Dermis microvascular lymphatic vessel endothelial cell (primary cell): ENCODE results near the gene GBX2. TPM values are rescaled to one million over a fixed set of nuclear protein-coding genes. Genes with fewer than 3 reads are reported as not detected.

Experiments used
- DNase-seq, 2 donors: peaks; one replicate each; pipeline versions ENCODE4 v3.0.0 to v3.0.0-alpha.2; 2010; ENCODE audit warnings: low read depth in 2 of 2
- total RNA-seq: library from RNA; depleted of rRNA; stranded (reverse); fragments of >200 nt; gene quantifications from 2 replicates; pipeline ENCODE4 v1.2.1, GENCODE V29; 2014

Gene GBX2
- total RNA-seq, 1 donor from 2014 or later: 0.90 TPM

DNA sequence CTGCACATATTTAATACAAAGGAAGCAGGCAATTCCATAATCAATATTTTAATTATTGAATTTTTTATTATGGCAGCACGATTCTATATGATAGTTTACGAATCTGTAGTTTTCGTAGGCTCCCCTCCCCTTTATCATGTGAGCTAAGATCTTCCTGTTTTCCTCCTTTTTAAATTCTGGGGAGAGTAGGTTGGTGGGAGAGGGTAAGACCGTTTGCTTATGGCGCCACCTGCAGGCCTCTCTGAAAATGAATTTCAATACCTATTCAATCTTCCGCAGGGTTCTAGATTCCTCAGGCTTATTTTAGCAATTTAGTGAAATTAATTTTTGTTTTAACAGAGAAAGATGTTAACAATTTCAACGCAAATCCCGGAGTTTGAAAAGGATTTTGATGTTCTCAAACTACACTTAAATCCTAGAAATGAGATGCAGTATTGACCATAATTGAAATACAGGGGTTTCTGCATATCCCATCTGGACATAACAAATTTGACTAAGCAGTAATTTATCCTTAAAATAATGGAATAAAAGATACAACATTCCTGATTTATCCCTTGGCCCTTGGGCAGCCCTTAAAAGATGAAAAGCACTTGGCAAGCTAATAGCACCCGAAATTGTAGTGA is 12.8 kb upstream of the GBX2 start:
- peak; percentile 50 to 86 for DNase-seq

GRCh38 chr2:236180076-236180816 is 12.1 kb upstream of the GBX2 start:
- peak; percentile 65 to 86 for DNase-seq

- peak in 1 of 2 donors; percentile 48 for DNase-seq
Observed at GRCh38 chr2:236179236-236180075, 11.3 kb upstream of the GBX2 start.

DNA sequence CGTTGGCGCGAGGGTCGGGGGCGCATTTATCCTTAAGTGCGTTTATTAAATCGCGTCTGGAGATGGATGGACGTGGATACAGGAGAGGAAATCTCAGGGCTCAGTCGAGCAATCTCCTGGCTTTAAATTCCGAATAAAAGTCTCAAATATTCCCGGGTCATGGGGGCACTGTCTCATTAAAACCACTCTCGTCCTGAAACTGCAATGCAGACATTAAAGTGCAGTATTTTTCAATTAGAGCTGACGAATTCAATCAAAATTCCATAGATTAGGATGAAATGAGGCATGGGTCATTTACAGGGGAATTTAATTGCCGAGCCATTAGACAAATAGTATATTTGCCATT is 10.7 kb upstream of the GBX2 start:
- DNase-seq: peak in 1 of 2 donors; percentile 29

GRCh38 chr2:236177967-236178889 is 10.0 kb upstream of the GBX2 start:
- DNase-seq: peak in 1 of 2 donors; percentile 74

- peak in 1 of 2 donors; percentile 61 for DNase-seq
Observed at GRCh38 chr2:236177604-236177966, 9.4 kb upstream of the GBX2 start.

DNA sequence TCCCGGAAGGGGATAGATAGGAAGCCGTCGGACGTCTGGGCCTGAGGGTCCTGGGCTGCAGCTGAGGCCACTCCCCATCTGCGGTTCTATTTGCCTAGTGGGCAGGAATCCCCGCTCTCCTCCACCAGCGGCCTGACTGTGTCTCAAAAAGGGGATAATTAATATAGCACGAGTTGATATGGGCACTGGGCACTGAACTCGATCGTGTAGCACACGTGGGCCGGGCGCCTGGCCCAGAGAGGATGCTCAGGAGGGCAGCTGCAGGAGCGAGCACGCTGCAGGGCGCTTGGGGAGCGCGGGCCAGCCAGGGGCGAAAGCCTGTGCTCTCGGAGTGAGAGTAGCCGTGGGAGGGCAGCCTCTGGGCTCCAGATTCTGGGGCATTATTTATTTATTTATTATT is 8.8 kb upstream of the GBX2 start:
- no peak for DNase-seq

DNA sequence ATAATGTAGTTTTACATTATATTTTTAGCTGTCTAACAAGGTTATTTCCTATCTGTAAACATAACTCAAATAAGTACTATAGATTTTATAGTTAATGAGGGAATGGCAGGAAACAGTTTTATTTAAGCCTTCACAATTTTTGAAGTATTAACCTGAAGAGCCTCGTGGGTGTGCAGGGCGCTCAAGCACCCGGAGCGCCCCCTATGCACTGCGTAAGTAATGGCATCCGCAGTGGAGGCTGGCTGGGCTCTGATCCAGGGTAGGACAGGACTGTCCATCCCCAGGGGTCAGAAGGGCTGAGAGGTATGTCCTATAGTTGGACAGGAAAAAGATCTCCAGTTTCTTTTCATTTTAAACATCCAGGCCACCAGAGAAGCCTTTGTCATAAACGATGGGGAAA is 8.2 kb upstream of the GBX2 start:
- DNase-seq: peak in 1 of 2 donors; percentile 66

- DNase-seq: peak in 1 of 2 donors; percentile 36
Observed at GRCh38 chr2:236175548-236176150, 7.5 kb upstream of the GBX2 start.

- DNase-seq: no peak
Observed at GRCh38 chr2:236173729-236174607, 5.8 kb upstream of the GBX2 start.

DNA sequence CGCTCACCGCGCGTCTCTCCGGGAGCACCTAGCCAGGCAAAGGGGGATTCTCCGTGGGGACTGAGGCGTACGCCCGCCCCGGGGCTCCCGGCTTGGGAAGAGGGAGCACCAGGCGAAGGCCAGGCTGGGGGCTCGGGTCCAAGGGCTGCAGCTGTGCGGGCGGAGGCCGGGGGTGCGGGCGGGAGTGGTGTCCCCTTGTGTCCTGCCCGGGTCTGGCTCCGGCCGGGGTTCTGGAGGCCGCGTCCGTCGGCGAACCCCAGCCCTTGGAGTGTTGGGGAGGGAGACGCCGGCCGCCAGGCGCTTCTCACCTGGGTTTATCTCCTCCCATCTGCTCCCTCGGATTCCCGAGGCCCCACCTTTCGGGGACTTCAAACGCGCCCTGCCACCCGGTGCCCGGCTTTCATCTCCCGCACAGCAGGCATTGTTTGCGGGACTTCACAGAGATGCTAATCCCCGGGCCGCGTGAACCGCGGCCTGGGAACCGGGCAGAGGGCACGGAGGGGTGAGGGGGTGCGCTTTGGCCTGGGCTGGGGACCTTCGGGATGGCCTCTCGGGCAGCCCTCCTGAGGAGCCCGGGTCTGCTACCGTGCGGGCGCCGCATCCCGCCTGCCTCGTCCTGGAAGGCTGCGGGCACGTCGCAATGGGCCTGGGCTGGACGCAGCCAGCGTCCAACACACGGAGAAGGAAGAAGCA is 5.0 kb upstream of the GBX2 start:
- no peak for DNase-seq

GRCh38 chr2:236172255-236173035 is 4.3 kb upstream of the GBX2 start:
- no peak for DNase-seq

- DNase-seq: no peak
Observed at GRCh38 chr2:236171680-236172254, 3.6 kb upstream of the GBX2 start.

DNA sequence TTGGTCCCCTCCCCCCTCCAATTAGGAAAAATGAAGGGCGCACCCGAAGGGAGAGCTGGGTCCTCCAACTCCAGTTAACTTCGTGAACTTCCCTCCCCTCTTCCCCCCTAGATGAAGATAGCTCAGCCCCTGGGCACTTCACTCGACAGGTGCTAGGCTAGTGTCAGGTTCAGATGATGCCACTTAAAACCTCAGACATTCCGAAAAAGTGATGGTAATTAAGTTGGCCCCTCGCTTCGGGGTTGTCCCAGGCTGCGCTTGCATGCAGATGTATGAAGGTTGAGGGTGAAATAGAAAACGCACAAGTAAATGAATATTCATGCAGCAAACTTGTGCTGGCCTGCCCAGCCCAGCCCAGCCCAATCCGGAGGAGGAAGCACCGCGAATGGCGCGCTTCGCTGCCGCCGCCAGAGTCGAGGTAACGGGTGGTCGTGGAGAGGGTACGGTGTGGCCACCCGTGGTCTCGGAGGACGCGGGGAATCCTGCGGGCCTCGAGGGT is 3.0 kb upstream of the GBX2 start:
- DNase-seq: no peak

DNA sequence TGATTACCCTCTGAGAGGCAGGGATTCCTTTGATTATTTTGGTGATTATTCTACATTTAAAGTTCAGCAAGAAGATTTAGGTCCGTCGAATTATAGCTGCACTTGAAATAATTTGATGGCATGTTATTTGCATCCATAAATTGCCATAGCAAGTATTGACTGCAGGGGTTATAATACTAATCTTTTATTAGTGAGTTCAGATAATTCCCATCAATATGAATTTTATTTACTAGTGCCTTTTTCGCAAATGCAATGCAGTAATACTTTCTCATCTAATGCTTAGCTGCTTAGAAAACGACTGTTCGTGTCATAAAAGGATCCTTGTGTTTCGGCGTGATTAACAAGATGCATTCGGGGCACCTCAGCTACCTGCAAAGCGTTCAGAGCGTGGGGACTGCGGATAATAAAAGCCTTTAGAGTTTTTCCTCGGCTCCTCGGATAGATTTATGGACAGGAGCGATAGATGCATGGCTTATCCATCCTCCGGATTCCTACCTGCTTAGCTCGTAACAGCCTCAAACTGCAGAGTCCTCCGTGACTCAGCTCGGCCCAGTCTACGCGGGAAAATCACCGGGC is 2.5 kb upstream of the GBX2 start:
- no peak for DNase-seq

DNA sequence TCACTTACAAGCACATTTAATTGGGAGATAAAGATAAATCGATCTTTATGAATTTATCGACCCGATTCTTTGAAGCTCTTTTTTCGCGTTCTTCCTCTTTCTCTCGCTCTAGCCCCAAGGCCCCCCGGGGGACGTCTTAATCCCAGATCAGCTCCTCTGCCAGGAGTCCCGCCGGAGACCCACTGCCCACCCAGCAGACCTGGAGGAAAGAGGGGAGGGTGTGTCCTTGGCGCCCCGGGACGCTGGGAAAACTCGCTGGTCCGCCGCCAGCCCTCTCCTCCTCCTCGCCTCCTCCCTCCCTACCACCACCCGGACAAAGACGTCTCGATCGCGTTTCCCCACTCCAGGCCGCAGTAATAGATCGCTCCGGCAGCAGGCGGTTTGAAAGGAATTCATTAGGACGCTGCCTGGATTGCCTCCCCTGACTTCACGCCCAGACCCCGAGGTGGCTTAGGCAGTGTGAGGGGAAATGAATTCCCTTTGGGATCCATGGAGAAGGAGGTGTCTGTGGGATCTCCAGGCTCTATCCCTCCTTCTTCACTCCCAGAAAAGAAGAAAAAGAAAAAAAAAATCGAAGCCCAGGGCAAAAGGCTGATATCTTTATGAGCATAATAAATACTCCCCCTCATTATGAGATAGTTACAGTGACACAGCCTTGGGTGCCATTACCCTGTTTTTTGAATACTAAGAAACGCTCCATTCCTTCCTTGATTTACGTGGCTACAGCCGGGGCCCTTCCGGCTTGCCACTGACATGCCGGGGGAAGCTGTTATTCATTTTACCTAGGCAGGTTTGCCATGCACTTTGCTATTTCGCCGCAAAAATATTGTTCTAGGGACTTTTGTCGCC is 1.8 kb upstream of the GBX2 start:
- no peak for DNase-seq
